ENCODE data around the gene HOXB9. TPM values are rescaled to one million over a fixed set of nuclear protein-coding genes. Genes with fewer than 3 reads are reported as not detected.

HOXB9 gene
- total and polyA plus RNA-seq, 10 of the 15 experiments (the other 5 are each of a cell fraction or from before 2014, with no cell fraction given): 0.01 to 0.49 (median 0.09) TPM; not detected in 5

DNA sequence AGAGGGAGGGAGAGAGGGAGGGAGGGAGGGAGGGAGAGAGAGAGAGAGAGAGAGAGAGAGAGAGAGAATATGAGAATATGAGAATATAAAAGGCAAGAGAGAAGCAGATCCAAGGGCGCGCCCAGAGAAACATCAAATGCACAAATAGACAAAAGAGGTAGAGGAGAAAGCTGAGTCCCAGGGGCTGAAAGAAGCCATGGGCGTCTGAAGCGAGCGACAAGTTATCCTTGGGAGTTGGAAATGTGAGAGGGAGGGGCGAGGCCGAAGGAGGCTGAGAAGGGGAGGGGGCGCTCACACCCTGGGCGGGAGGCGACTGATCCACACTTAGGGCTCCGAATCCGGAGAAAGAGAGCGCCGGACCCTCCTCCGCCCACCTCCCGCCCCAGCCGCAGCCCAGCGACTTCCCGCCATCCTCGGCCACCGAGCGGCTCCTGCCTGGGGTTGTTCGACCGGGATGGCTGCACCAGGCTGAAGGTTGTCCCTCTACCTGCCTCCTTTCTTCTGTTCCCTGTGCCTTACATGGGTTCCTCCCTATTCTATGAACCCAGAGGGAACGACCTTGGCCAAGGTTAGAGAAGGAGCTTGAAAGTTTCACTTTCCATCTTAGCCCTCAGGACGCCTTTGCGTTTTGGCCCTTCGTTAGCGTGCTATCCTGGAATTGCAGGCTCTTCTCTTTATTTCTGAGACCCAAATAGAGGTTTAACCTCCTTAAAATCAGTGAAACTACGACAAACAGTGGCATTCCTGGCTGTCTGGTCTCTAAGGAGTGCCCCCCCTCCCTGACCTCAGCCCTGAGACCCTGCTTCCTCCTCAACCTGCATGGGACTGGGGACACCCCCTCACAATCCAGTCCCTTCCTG, 21.2 kb upstream of the HOXB9 start:
- peak overlapping the region; percentile 63 for H3K27ac ChIP-seq (ENCODE audit: control insufficient read depth, insufficient read depth)
- FAIRE-seq (peak; percentile 80), ATAC-seq (peak; percentile 55), DNase-seq (ENCODE audit: low read depth, low spot score) (no peak)
- H3K4me2 ChIP-seq (ENCODE audit: control insufficient read depth, insufficient read depth): peak overlapping the region; percentile 94
- no peaks in the 10 kb centered on the region for H3K36me3 ChIP-seq (ENCODE audit: control insufficient read depth in 2 of 2, insufficient read depth in 2 of 2, low read length in 1 of 2)
- in situ Hi-C loops (cut with MboI): no loop called here
- H4K20me1 ChIP-seq (ENCODE audit: control insufficient read depth, insufficient read depth): no peaks in the 10 kb centered on the region
- no TSS peak for BruUV-seq (replicated peaks)
- ChIA-PET SMC1A (ENCODE audit: uncharacterized antibody, unreplicated experiment) (interaction anchor here (0.8 kb wide), 2 partner anchors 10 to 15 kb away, joined by 3 read pairs; no protein-coding TSS in a partner anchor), RAD21 (ENCODE audit: unreplicated experiment) (interaction anchor here (0.7 to 1.2 kb wide), 3 partner anchors 11 to 536 kb away, joined by 3 to 5 read pairs (median 3); partner anchors contain the start of gene HOXB9), CTCF (interaction anchor here (0.9 to 1.8 kb wide), 5 partner anchors 11 to 232 kb away, joined by 3 to 10 read pairs (median 4); no protein-coding TSS in a partner anchor), POLR2A (interaction anchor here (0.7 kb wide), 1 partner anchor 28 kb away, joined by 3 read pairs; no protein-coding TSS in a partner anchor)
- WGBS (ENCODE audit: insufficient coverage, insufficient replicate concordance, low lambda C conversion rate, missing lambda C conversion rate): 1% methylated on average over 17 of the region's 30 CpGs
- intact Hi-C loops (cut with micrococcal nuclease; ENCODE audit: unreplicated experiment): no loop called here
- peak overlapping the region; percentile 75 for H3K9ac ChIP-seq (ENCODE audit: control insufficient read depth, insufficient read depth, low read length)
- TF ChIP-seq, protein P1, sequence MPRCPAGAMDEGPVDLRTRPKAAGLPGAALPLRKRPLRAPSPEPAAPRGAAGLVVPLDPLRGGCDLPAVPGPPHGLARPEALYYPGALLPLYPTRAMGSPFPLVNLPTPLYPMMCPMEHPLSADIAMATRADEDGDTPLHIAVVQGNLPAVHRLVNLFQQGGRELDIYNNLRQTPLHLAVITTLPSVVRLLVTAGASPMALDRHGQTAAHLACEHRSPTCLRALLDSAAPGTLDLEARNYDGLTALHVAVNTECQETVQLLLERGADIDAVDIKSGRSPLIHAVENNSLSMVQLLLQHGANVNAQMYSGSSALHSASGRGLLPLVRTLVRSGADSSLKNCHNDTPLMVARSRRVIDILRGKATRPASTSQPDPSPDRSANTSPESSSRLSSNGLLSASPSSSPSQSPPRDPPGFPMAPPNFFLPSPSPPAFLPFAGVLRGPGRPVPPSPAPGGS (IDR thresholded peaks at IDR 0.05; ENCODE audit: borderline replicate concordance, insufficient read depth, low read depth, low read length, poor library complexity, severe bottlenecking): no peak
- TF ChIP-seq IKZF2 (IDR thresholded peaks at IDR 0.05): peak; percentile 17 to 35; a peak in 2 of 4 replicates
- TF ChIP-seq ZZZ3 (IDR thresholded peaks at IDR 0.05; ENCODE audit: control insufficient read depth, insufficient read length, low read depth): peak; percentile 42
- peak; percentile 92; the same call in 1 of the 2 replicates for TF ChIP-seq ESRRA (IDR thresholded peaks at IDR 0.05; ENCODE audit: low read length)
- TF ChIP-seq, protein P2, sequence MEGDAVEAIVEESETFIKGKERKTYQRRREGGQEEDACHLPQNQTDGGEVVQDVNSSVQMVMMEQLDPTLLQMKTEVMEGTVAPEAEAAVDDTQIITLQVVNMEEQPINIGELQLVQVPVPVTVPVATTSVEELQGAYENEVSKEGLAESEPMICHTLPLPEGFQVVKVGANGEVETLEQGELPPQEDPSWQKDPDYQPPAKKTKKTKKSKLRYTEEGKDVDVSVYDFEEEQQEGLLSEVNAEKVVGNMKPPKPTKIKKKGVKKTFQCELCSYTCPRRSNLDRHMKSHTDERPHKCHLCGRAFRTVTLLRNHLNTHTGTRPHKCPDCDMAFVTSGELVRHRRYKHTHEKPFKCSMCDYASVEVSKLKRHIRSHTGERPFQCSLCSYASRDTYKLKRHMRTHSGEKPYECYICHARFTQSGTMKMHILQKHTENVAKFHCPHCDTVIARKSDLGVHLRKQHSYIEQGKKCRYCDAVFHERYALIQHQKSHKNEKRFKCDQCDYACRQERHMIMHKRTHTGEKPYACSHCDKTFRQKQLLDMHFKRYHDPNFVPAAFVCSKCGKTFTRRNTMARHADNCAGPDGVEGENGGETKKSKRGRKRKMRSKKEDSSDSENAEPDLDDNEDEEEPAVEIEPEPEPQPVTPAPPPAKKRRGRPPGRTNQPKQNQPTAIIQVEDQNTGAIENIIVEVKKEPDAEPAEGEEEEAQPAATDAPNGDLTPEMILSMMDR (IDR thresholded peaks at IDR 0.05 in 2 of 3, conservative IDR thresholded peaks at IDR 0.05 in 1 of 3; ENCODE audit: control insufficient read depth in 2 of 3, extremely low read depth in 1 of 3, insufficient read depth in 1 of 3, low read depth in 3 of 3, low read length in 3 of 3): no peak
- TF ChIP-seq IKZF1 (conservative IDR thresholded peaks at IDR 0.05): peak; percentile 29; the same call in 1 of the 2 replicates
- TF ChIP-seq NBN (IDR thresholded peaks at IDR 0.05): 0 out of 2 replicates have a peak, but pooled peaks have one; percentile 7
- peaks cover 7% of the 10 kb centered on the region for H3K4me1 ChIP-seq (ENCODE audit: control insufficient read depth, insufficient read depth, low read length)
- H3K4me3 ChIP-seq: peak overlapping the region; percentile 70
- H2AFZ ChIP-seq (ENCODE audit: control insufficient read depth, low read depth, low read length): peak overlapping the region; percentile 92
- no peaks in the 10 kb centered on the region for H3K9me3 ChIP-seq (replicated peaks; ENCODE audit: control insufficient read depth, insufficient read depth, low read length)
- H3K79me2 ChIP-seq (ENCODE audit: control insufficient read depth, insufficient read depth, low read length): no peaks in the 10 kb centered on the region
- H3K27me3 ChIP-seq (replicated peaks in 1 of 2; ENCODE audit: control insufficient read depth in 2 of 2, insufficient read depth in 2 of 2, low read length in 1 of 2): peaks cover 3 to 7% of the 10 kb centered on the region in 2 experiments
